K562 (cell line): ENCODE measurements around the gene OXSR1. TPM values are rescaled to one million over a fixed set of nuclear protein-coding genes. Genes with fewer than 3 reads are reported as not detected.
A peak's percentile ranks its signal among the peaks of the same experiment; 100 is the strongest.

Experiments used
- ATF6 ChIP-seq: sonication (generic); formaldehyde crosslinking; IDR thresholded peaks from 2 replicates; pipeline ENCODE4 v1.4.0; 2020; ENCODE audit warnings: mild to moderate bottlenecking, missing genetic modification reagents
- CHCHD3 ChIP-seq: fragments of 250-450 bp; sonication (Bioruptor Pico); IDR thresholded peaks from 2 replicates; pipeline ENCODE4 v2.1.2; 2022; ENCODE audit warnings: mild to moderate bottlenecking
- CREB1 ChIP-seq, 2 experiments: sonication (generic) in 1 of 2; formaldehyde crosslinking in 1 of 2; IDR thresholded peaks; 2 replicates each; pipeline versions ENCODE4 v1.6.1 to v1.8.0; 2012 to 2022; ENCODE audit warnings: inconsistent platforms in 1 of 2, mild to moderate bottlenecking in 1 of 2, missing genetic modification reagents in 1 of 2, moderate library complexity in 1 of 2
- EP300 ChIP-seq: IDR thresholded peaks from 2 replicates; pipeline ENCODE4 v1.6.1; 2012; ENCODE audit warnings: low read length, improper control_type of control experiment
- FOXA3 ChIP-seq, 2 experiments: fragments of 450-650 bp in 1 of 2; sonication (generic) in 1 of 2; formaldehyde crosslinking; IDR thresholded peaks in 1 of 2; conservative IDR thresholded peaks in 1 of 2; 2 replicates each; pipeline versions ENCODE4 v1.4.0 to v1.8.0; 2020 to 2022; ENCODE audit warnings: mild to moderate bottlenecking in 2 of 2, missing genetic modification reagents in 1 of 2
- FOXK2 ChIP-seq, 2 experiments: fragments of 450-650 bp; IDR thresholded peaks in 1 of 2; conservative IDR thresholded peaks in 1 of 2; 2 replicates each; pipeline ENCODE4 v1.6.1; 2016; ENCODE audit warnings: low read depth in 2 of 2, mild to moderate bottlenecking in 1 of 2
- HNRNPH1 ChIP-seq: fragments of 200-400 bp; formaldehyde crosslinking; optimal IDR thresholded peaks from 2 replicates; pipeline ENCODE3; 2017; ENCODE audit warnings: low read depth, mild to moderate bottlenecking, low read length, moderate library complexity
- JUNB ChIP-seq: fragments of 450-650 bp; formaldehyde crosslinking; conservative IDR thresholded peaks from 2 replicates; pipeline ENCODE4 v1.4.0; 2020; ENCODE audit warnings: mild to moderate bottlenecking
- POLR2A ChIP-seq: fragments of 450-650 bp; conservative IDR thresholded peaks from 2 replicates; pipeline ENCODE4 v1.6.1; 2016
- PRMT5 ChIP-seq: sonication (generic); formaldehyde crosslinking; IDR thresholded peaks from 2 replicates; pipeline ENCODE4 v1.5.0; 2020; ENCODE audit warnings: missing genetic modification reagents
- PTTG1 ChIP-seq: fragments of 450-650 bp; IDR thresholded peaks from 2 replicates; pipeline ENCODE4 v1.6.1; 2016; ENCODE audit warnings: low read depth, mild to moderate bottlenecking, missing genetic modification characterization, missing compliant biosample characterization
- RBFOX2 ChIP-seq: fragments of 200-400 bp; formaldehyde crosslinking; IDR thresholded peaks from 2 replicates; pipeline ENCODE4 v1.6.1; 2017; ENCODE audit warnings: low read depth, mild to moderate bottlenecking, low read length, moderate library complexity
- SAFB ChIP-seq: fragments of 200-400 bp; formaldehyde crosslinking; IDR thresholded peaks from 2 replicates; pipeline ENCODE4 v1.6.1; 2017; ENCODE audit warnings: low read depth, low read length, borderline replicate concordance
- SIN3B ChIP-seq: fragments of 450-650 bp; IDR thresholded peaks from 2 replicates; pipeline ENCODE4 v1.6.1; 2017; ENCODE audit warnings: low read depth, mild to moderate bottlenecking, moderate library complexity
- SOX6 ChIP-seq: fragments of 450-650 bp; IDR thresholded peaks from 2 replicates; pipeline ENCODE4 v1.6.1; 2014; ENCODE audit warnings: mild to moderate bottlenecking
- TAF1 ChIP-seq: IDR thresholded peaks from 2 replicates; pipeline ENCODE4 v1.6.1; 2011; ENCODE audit warnings: mild to moderate bottlenecking, low read length, moderate library complexity; ENCODE audit not compliant: insufficient read depth, control insufficient read depth, severe bottlenecking; ENCODE audit errors: extremely low read depth
- THAP7 ChIP-seq: fragments of 250-450 bp; sonication (Bioruptor Pico); IDR thresholded peaks from 2 replicates; pipeline ENCODE4 v1.5.0; 2021
- VEZF1 ChIP-seq: fragments of 200-800 bp; sonication (Bioruptor generic); IDR thresholded peaks from 2 replicates; pipeline ENCODE4 v1.6.1; 2017; ENCODE audit warnings: missing genetic modification characterization, missing compliant biosample characterization
- ZNF431 ChIP-seq: sonication (generic); formaldehyde crosslinking; IDR thresholded peaks from 2 replicates; pipeline ENCODE4 v1.8.0; 2022; ENCODE audit warnings: mild to moderate bottlenecking, missing genetic modification reagents
- ZNF77 ChIP-seq: fragments of 250-450 bp; sonication (Bioruptor Pico); IDR thresholded peaks from 2 replicates; pipeline ENCODE4 v1.5.0; 2020
- polyA plus RNA-seq, 8 experiments: library from polyadenylated mRNA; depleted of rRNA in 4 of 8; stranded (reverse) in 5 of 8; unstranded in 3 of 8; fragments of >200 nt; fragmentation: Nextera tagmentation in 2 of 8; fragmentation: Illumina TruSeq in 1 of 8; extraction: Ambion mirVana in 2 of 8; extraction: Trizol in 1 of 8; gene quantifications; 2 replicates each; pipeline versions ENCODE4 v1.2.1 to v1.2.3, GENCODE V29; 2011 to 2014; ENCODE audit warnings: inconsistent platforms in 1 of 8, missing spikeins in 1 of 8
- total RNA-seq, 7 experiments: library from RNA; depleted of rRNA in 6 of 7; stranded (reverse); fragments of >200 nt in 6 of 7; fragmentation: Illumina TruSeq in 2 of 7; extraction: Trizol in 2 of 7; gene quantifications; 2 replicates each; pipeline versions ENCODE4 v1.2.1 to v1.2.3, GENCODE V29; 2011 to 2021; ENCODE audit warnings: low replicate concordance in 1 of 7
- TF ChIP-seq, protein P1 (sequence below): fragments of 450-650 bp; IDR thresholded peaks from 2 replicates; pipeline ENCODE4 v1.6.1; 2017; ENCODE audit warnings: antibody characterized with exemption

Gene OXSR1
- total and polyA plus RNA-seq, 9 of the 15 experiments (the other 6 are each of a cell fraction or from before 2014, with no cell fraction given): 15.7 to 87.6 (median 48.7) TPM

- TF ChIP-seq PTTG1 (tag): no peak
- TF ChIP-seq EP300: no peak
- no peak for TF ChIP-seq SAFB
- no peak for TF ChIP-seq FOXK2 (conservative IDR thresholded peaks at IDR 0.05 in 1 of 2, IDR thresholded peaks at IDR 0.05 in 1 of 2; ENCODE audit: low read depth in 2 of 2)
- no peak for TF ChIP-seq PRMT5
- TF ChIP-seq, protein P1, sequence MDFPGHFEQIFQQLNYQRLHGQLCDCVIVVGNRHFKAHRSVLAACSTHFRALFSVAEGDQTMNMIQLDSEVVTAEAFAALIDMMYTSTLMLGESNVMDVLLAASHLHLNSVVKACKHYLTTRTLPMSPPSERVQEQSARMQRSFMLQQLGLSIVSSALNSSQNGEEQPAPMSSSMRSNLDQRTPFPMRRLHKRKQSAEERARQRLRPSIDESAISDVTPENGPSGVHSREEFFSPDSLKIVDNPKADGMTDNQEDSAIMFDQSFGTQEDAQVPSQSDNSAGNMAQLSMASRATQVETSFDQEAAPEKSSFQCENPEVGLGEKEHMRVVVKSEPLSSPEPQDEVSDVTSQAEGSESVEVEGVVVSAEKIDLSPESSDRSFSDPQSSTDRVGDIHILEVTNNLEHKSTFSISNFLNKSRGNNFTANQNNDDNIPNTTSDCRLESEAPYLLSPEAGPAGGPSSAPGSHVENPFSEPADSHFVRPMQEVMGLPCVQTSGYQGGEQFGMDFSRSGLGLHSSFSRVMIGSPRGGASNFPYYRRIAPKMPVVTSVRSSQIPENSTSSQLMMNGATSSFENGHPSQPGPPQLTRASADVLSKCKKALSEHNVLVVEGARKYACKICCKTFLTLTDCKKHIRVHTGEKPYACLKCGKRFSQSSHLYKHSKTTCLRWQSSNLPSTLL: no peak
- TF ChIP-seq ATF6 (CRISPR knock-in tag): peak; percentile 94
- TF ChIP-seq THAP7 (CRISPR knock-in tag): no peak
- peak; percentile 85 for TF ChIP-seq TAF1
- TF ChIP-seq CREB1 (IDR thresholded peaks at IDR 0.05): 0 out of 2 replicates have a peak, but pooled peaks have one; percentile 3
- peak; percentile 67 for TF ChIP-seq CREB1 (CRISPR knock-in tag; IDR thresholded peaks at IDR 0.05)
- TF ChIP-seq FOXA3 (CRISPR knock-in tag; conservative IDR thresholded peaks at IDR 0.05 in 1 of 2, IDR thresholded peaks at IDR 0.05 in 1 of 2): 0 out of 4 replicates have a peak, but pooled peaks of 1 of the 2 experiments have one; percentile 15
- TF ChIP-seq JUNB (CRISPR knock-in tag): no peak
- TF ChIP-seq VEZF1: peak; percentile 72; the same call in 1 of the 2 replicates
- TF ChIP-seq ZNF77 (CRISPR knock-in tag): no peak
- peak; percentile 97 for TF ChIP-seq RBFOX2
- no peak for TF ChIP-seq HNRNPH1
- TF ChIP-seq ZNF431 (CRISPR knock-in tag): peak; percentile 61
- TF ChIP-seq CHCHD3: no peak
- peak; percentile 30; the same call in 1 of the 2 replicates for TF ChIP-seq SOX6
- TF ChIP-seq POLR2A: peak; percentile 87
- TF ChIP-seq SIN3B: peak; percentile 28; the same call in 1 of the 2 replicates
Observed at GRCh38 chr3:38138349-38139190, 26.8 kb upstream of the OXSR1 start, which contains the start of gene MYD88 (continued).
